ENCODE data around the gene SLC25A38.
"Not testable (repeated sequence)": the region's sequence is repeated elsewhere in the genome, so short reads cannot be mapped to it uniquely, and the experiment has no call there.

SLC25A38 gene

GRCh38 chr3:39383045-39383880 lies at the start of gene SLC25A38:
TSS of gene SLC25A38 (plus strand) at chr3:39383370. CDS start at chr3:39383725, 355 bp downstream.
- DNase-seq, result no peak

- no peak for DNase-seq
Measured at GRCh38 chr3:39333607-39334006, 49.6 kb upstream of the SLC25A38 start.

GRCh38 chr3:39334205-39334604 lies 49.0 kb upstream of the SLC25A38 start:
- no peak for DNase-seq

- no peak for DNase-seq
Measured at GRCh38 chr3:39338201-39338600, 45.0 kb upstream of the SLC25A38 start.

- DNase-seq, result no peak
Measured at GRCh38 chr3:39339086-39339485, 44.1 kb upstream of the SLC25A38 start.

GRCh38 chr3:39343076-39343717 lies 40.0 kb upstream of the SLC25A38 start:
- no peak for DNase-seq

GRCh38 chr3:39343760-39344159 lies 39.4 kb upstream of the SLC25A38 start:
- no peak for DNase-seq

- no peak for DNase-seq
Measured at GRCh38 chr3:39344746-39345344, 38.3 kb upstream of the SLC25A38 start.

- DNase-seq, result no peak
Measured at GRCh38 chr3:39346785-39347585, 36.2 kb upstream of the SLC25A38 start.

GRCh38 chr3:39347586-39347876 lies 35.6 kb upstream of the SLC25A38 start:
- DNase-seq, result no peak

- DNase-seq, result no peak
Measured at GRCh38 chr3:39349080-39349479, 34.1 kb upstream of the SLC25A38 start.

- DNase-seq, result no peak
Measured at GRCh38 chr3:39350714-39351113, 32.5 kb upstream of the SLC25A38 start.

GRCh38 chr3:39351134-39351533 lies 32.0 kb upstream of the SLC25A38 start:
- DNase-seq, result not testable (repeated sequence)

GRCh38 chr3:39353168-39353927 lies 29.8 kb upstream of the SLC25A38 start:
- DNase-seq, result not testable (repeated sequence)

GRCh38 chr3:39358333-39358732 lies 24.8 kb upstream of the SLC25A38 start:
- DNase-seq, result no peak

- no peak for DNase-seq
Measured at GRCh38 chr3:39361252-39361927, 21.8 kb upstream of the SLC25A38 start.

- DNase-seq, result no peak
Measured at GRCh38 chr3:39362192-39362591, 21.0 kb upstream of the SLC25A38 start.

- no peak for DNase-seq
Measured at GRCh38 chr3:39362812-39363211, 20.4 kb upstream of the SLC25A38 start.

- not testable (repeated sequence) for DNase-seq
Measured at GRCh38 chr3:39370450-39370849, 12.7 kb upstream of the SLC25A38 start.

GRCh38 chr3:39372833-39373232 lies 10.3 kb upstream of the SLC25A38 start:
- DNase-seq, result no peak

GRCh38 chr3:39376959-39377634 lies 6.1 kb upstream of the SLC25A38 start:
- DNase-seq, result no peak

Data from SIG-M5 (cell line).